ENCODE results near the gene SGCD.

SGCD gene

GRCh38 chr5:156361436-156362109, 34.6 kb downstream of the SGCD start:
- no peak for TF ChIP-seq TRIM28 (IDR thresholded peaks at IDR 0.05; ENCODE audit: borderline replicate concordance, low read length)
- TF ChIP-seq ZNF621 (tag by site-specific recombination; IDR thresholded peaks at IDR 0.05), result no peak
- TF ChIP-seq ZNF704 (tag by site-specific recombination; IDR thresholded peaks at IDR 0.05), result no peak
- TF ChIP-seq ZNF571 (tag by site-specific recombination; IDR thresholded peaks at IDR 0.05), result no peak
- no peak for TF ChIP-seq ZNF701 (tag by site-specific recombination; IDR thresholded peaks at IDR 0.05)
- no peak for TF ChIP-seq ZNF324 (tag by site-specific recombination; IDR thresholded peaks at IDR 0.05)
- no peak for TF ChIP-seq ZBTB6 (tag by site-specific recombination; IDR thresholded peaks at IDR 0.05)
- ChIA-PET CTCF (no interaction called here), POLR2A (no interaction called here)
- no peak overlapping the region for H3K27ac ChIP-seq (ENCODE audit: extremely low read depth, low read depth, low read length)
- H3K36me3 ChIP-seq (ENCODE audit: control insufficient read depth in 2 of 2, insufficient read depth in 1 of 2, low read length in 2 of 2), result no peaks in the 10 kb centered on the region
- H3K4me1 ChIP-seq (ENCODE audit: control insufficient read depth, insufficient read depth, low read length), result no peaks in the 10 kb centered on the region
- no peak overlapping the region for H3K4me3 ChIP-seq (ENCODE audit: low read depth, low read length)
- H3K9me3 ChIP-seq (ENCODE audit: control insufficient read depth, insufficient read depth, low read depth, low read length), result no peaks in the 10 kb centered on the region

GRCh38 chr5:156363861-156364260, 36.9 kb downstream of the SGCD start:
- H3K36me3 ChIP-seq (ENCODE audit: control insufficient read depth in 2 of 2, insufficient read depth in 1 of 2, low read length in 2 of 2), result no peaks in the 10 kb centered on the region
- POLR2A ChIA-PET, result no interaction called here

More at GRCh38 chr5:156363861-156364260, 36.9 kb downstream of the SGCD start:
- no peaks in the 10 kb centered on the region for H3K9me3 ChIP-seq (ENCODE audit: control insufficient read depth, insufficient read depth, low read depth, low read length)
- H3K4me1 ChIP-seq (ENCODE audit: control insufficient read depth, insufficient read depth, low read length), result no peaks in the 10 kb centered on the region
- CTCF ChIA-PET, result no interaction called here
- H3K27ac ChIP-seq (ENCODE audit: extremely low read depth, low read depth, low read length), result no peak overlapping the region
- H3K4me3 ChIP-seq (ENCODE audit: low read depth, low read length), result no peak overlapping the region
- TF ChIP-seq ZNF610 (tag by site-specific recombination; IDR thresholded peaks at IDR 0.05; ENCODE audit: borderline replicate concordance), result no peak
- TF ChIP-seq SCRT1 (tag by site-specific recombination; IDR thresholded peaks at IDR 0.05; ENCODE audit: borderline replicate concordance), result no peak
- no peak for TF ChIP-seq PATZ1 (tag by site-specific recombination; IDR thresholded peaks at IDR 0.05)
- TF ChIP-seq ATF2 (tag by site-specific recombination; IDR thresholded peaks at IDR 0.05; ENCODE audit: low read depth), result no peak
- no peak for TF ChIP-seq HOXD13 (CRISPR knock-in tag; IDR thresholded peaks at IDR 0.05; ENCODE audit: borderline replicate concordance)
- no peak for TF ChIP-seq ZSCAN30 (tag by site-specific recombination; IDR thresholded peaks at IDR 0.05)
- TF ChIP-seq ZSCAN5A (tag by site-specific recombination; IDR thresholded peaks at IDR 0.05), result no peak
- TF ChIP-seq ZNF843 (tag by site-specific recombination; IDR thresholded peaks at IDR 0.05), result no peak
- no peak for TF ChIP-seq ZNF148 (tag by site-specific recombination; IDR thresholded peaks at IDR 0.05; ENCODE audit: borderline replicate concordance)
- no peak for TF ChIP-seq YY1 (tag by site-specific recombination; IDR thresholded peaks at IDR 0.05)
- TF ChIP-seq KLF16 (tag by site-specific recombination; IDR thresholded peaks at IDR 0.05), result no peak
- no peak for TF ChIP-seq ZNF677 (tag by site-specific recombination; IDR thresholded peaks at IDR 0.05)
- no peak for TF ChIP-seq TCF7L2 (IDR thresholded peaks at IDR 0.05; ENCODE audit: borderline replicate concordance, low read depth, low read length)
- TF ChIP-seq KLF8 (tag by site-specific recombination; IDR thresholded peaks at IDR 0.05), result no peak

All from HEK293 (cell line).